Stomach (tissue), 9 donors: ENCODE measurements around the gene EIF3D. TPM values are rescaled to one million over a fixed set of nuclear protein-coding genes. Genes with fewer than 3 reads are reported as not detected.

Experiments used
- DNase-seq, 2 donors: peaks; one replicate each; pipeline versions ENCODE4 v3.0.0 to v3.0.0-alpha.2; 2013 to 2019
- H3K27ac ChIP-seq, 5 donors: fragments of 200-600 bp in 4 of 5; sonication (generic) in 4 of 5; one replicate each; pipeline ENCODE4 v1.5.1; 2013 to 2019; ENCODE audit warnings: mild to moderate bottlenecking in 1 of 5, moderate library complexity in 1 of 5
- H3K27me3 ChIP-seq, 3 donors: fragments of 200-600 bp; sonication (generic); one replicate each; pipeline ENCODE4 v1.5.1; 2017 to 2019; ENCODE audit warnings: mixed run types in 1 of 3
- H3K36me3 ChIP-seq, 4 donors: fragments of 200-600 bp; sonication (generic); 1 replicate in 3 of 4; 2 replicates in 1 of 4; pipeline ENCODE4 v1.5.1; 2016 to 2019
- H3K4me1 ChIP-seq, 4 donors: fragments of 200-600 bp; sonication (generic); one replicate each; pipeline ENCODE4 v1.5.1; 2016 to 2019
- H3K4me3 ChIP-seq, 4 donors: fragments of 200-600 bp; sonication (generic) in 3 of 4; one replicate each; pipeline ENCODE4 v1.5.1; 2016 to 2019; ENCODE audit warnings: mild to moderate bottlenecking in 1 of 4
- H3K9me3 ChIP-seq, 4 donors: fragments of 200-600 bp; sonication (generic); one replicate each; pipeline ENCODE4 v1.5.1; 2016 to 2019
- EP300 ChIP-seq: sonication (generic); formaldehyde crosslinking; IDR thresholded peaks from one replicate; pipeline ENCODE4 v1.6.1; 2017; ENCODE audit warnings: antibody characterized with exemption
- POLR2A ChIP-seq, 4 donors: fragments of 450-650 bp; IDR thresholded peaks; one replicate each; pipeline ENCODE4 v1.6.1; 2016; ENCODE audit warnings: antibody characterized with exemption in 4 of 4, control low read depth in 2 of 4, mild to moderate bottlenecking in 1 of 4, moderate library complexity in 1 of 4
- POLR2AphosphoS5 ChIP-seq, 3 donors: sonication (generic); formaldehyde crosslinking; IDR thresholded peaks; one replicate each; pipeline ENCODE4 v1.6.1; 2016; ENCODE audit warnings: antibody characterized with exemption in 3 of 3
- WGBS, 5 donors: extraction: QIAGEN DNeasy Blood & Tissue Kit in 3 of 5; methylation state at CpG; one replicate each; pipeline versions ENCODE4 v1.1.5 to v1.1.7; 2013 to 2018; 5-methylcytosine and 5-hydroxymethylcytosine counted together
- intact Hi-C: fragments of 100-400 bp; cut with DNase I; formaldehyde crosslinking; loops from one replicate; pipeline ENCODE4 v1.15.1; 2023; ENCODE audit warnings: low total_unique reads
- polyA plus RNA-seq, 3 donors: library from polyadenylated mRNA; stranded (reverse); fragments of 200-250 nt; gene quantifications; one replicate each; pipeline ENCODE4 v1.2.3, GENCODE V29; 2013
- total RNA-seq, 5 donors: library from RNA; depleted of rRNA; stranded (reverse); fragments of >200 nt; gene quantifications; one replicate each; pipeline versions ENCODE4 v1.1.0 to v1.2.3, GENCODE V29; 2014 to 2016
- TF ChIP-seq, protein P1 (sequence below), 7 experiments: fragments of 450-650 bp in 4 of 7; fragments of 200-600 bp in 3 of 7; sonication (generic) in 3 of 7; IDR thresholded peaks; one replicate each; pipeline ENCODE4 v1.5.1; 2016 to 2019; ENCODE audit warnings: antibody characterized with exemption in 7 of 7, control low read depth in 2 of 7, mild to moderate bottlenecking in 1 of 7
- donor health status: healthy with polysubstance abuse.
- donor health status: Bipolar disorder and iron deficiency.
- donor health status: healthy.

Gene EIF3D
- total and polyA plus RNA-seq, 8 donors: 80.4 to 242 (median 187) TPM

DNA sequence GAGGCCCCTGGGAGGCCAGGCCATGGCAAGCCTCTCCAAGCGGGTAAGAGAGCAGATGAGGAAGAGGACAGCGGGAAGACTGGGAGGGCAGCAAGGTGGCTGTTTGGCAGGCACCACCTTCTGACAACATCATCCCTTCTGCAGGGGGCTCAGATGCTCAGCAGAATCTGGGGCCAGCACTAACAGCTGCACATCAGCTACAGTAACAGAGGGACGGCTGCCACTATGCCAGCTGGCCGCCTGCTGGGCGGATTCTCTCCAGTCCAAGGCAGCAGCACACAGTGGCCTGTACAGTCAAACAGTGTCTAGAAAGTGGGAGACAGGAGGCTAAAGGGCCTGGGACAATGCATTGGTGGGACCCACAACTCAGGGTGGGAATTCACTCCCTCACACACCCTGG is 36.9 kb downstream of the EIF3D start:
- H3K36me3 ChIP-seq: peaks cover 6 to 76% (median 67%) of the 10 kb centered on the region in 4 donors
- no peak overlapping the region for H3K27ac ChIP-seq
- TF ChIP-seq POLR2AphosphoS5 (IDR thresholded peaks at IDR 0.05): no peak
- TF ChIP-seq, protein P1, sequence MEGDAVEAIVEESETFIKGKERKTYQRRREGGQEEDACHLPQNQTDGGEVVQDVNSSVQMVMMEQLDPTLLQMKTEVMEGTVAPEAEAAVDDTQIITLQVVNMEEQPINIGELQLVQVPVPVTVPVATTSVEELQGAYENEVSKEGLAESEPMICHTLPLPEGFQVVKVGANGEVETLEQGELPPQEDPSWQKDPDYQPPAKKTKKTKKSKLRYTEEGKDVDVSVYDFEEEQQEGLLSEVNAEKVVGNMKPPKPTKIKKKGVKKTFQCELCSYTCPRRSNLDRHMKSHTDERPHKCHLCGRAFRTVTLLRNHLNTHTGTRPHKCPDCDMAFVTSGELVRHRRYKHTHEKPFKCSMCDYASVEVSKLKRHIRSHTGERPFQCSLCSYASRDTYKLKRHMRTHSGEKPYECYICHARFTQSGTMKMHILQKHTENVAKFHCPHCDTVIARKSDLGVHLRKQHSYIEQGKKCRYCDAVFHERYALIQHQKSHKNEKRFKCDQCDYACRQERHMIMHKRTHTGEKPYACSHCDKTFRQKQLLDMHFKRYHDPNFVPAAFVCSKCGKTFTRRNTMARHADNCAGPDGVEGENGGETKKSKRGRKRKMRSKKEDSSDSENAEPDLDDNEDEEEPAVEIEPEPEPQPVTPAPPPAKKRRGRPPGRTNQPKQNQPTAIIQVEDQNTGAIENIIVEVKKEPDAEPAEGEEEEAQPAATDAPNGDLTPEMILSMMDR (IDR thresholded peaks at IDR 0.05): no peak
- TF ChIP-seq EP300: no peak
- TF ChIP-seq POLR2A (IDR thresholded peaks at IDR 0.05): no peak
- intact Hi-C loops: no loop called here
- peaks cover 0 to 6% (median 0%) of the 10 kb centered on the region in 4 donors for H3K4me1 ChIP-seq
- H3K4me3 ChIP-seq: no peak overlapping the region
- no peaks in the 10 kb centered on the region for H3K27me3 ChIP-seq
- H3K9me3 ChIP-seq: peaks cover 0 to 3% (median 0%) of the 10 kb centered on the region in 4 donors
- WGBS, 5 donors: 80 to 92% (median 91%) methylated on average over 2 to 5 of the region's 5 CpGs
- no peak for DNase-seq

DNA sequence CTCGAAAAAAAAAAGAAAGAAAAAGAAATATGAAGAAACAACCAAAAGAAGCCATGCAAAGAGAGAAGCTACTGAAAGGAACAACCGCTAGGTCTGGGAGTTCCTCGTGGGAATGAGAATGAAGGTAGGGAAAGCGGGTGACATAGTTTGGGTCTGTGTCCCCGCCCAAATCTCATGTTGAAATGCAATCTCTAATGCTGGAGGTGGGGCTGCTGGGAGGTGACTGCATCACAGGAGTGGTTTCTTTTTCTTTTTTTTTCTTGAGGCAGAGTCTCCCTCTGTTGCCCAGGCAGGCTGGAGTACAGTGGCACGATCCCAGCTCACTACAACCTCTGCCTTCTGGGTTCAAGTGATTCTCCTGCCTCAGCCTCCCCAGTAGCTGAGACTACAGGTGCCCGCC is 37.8 kb downstream of the EIF3D start:
- 85 to 93% (median 90%) methylated on average over 7 of the region's 7 CpGs for WGBS, 5 donors
- peaks cover 0 to 8% (median 0%) of the 10 kb centered on the region in 4 donors for H3K9me3 ChIP-seq
- H3K36me3 ChIP-seq: peaks cover 6 to 68% (median 60%) of the 10 kb centered on the region in 4 donors
- H3K4me1 ChIP-seq: peaks cover 0 to 6% (median 0%) of the 10 kb centered on the region in 4 donors
- H3K4me3 ChIP-seq: no peak overlapping the region
- DNase-seq: no peak
- H3K27ac ChIP-seq: no peak overlapping the region
- no peaks in the 10 kb centered on the region for H3K27me3 ChIP-seq
- TF ChIP-seq, protein P1 (IDR thresholded peaks at IDR 0.05): no peak
- TF ChIP-seq EP300 (no peak), POLR2A (IDR thresholded peaks at IDR 0.05) (no peak), POLR2AphosphoS5 (IDR thresholded peaks at IDR 0.05) (no peak)
- intact Hi-C loops: no loop called here

DNA sequence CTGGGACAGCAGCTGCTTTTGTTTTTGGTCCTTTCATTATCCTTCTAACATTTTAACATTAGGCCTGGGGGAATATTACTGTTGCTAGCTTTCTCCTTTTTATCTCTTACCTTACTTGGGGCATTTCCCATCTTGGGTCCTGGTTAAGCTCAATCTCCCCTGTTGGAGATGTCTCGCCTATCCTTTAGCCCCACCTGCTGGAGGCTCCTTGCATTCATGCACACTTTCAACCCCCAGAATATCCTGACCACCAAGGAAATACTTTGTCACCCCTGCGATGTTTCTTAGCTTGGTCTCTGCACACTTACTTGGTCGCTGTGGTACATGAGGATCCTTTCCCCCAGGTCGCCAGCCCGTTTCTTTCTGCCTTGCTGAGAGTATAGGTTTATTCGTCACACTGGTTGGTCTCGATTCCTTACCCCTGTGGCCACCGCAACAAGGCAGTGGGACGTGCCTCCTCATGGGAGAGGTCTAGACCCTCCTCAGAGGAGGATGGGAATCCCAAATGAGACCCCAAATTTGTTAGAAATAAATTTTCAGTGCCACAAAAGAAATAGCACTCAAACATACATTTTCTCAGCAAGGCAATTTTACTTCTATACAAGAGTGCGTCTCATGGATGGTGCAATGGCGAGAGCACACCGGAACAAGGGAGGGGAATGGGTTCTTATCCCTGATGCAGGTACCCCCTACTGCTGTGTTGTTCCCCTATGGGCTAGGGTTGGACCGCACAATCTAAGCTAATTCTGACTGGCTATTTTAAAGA is 42.2 kb downstream of the EIF3D start:
- DNase-seq: peak; percentile 53 to 72
- TF ChIP-seq POLR2AphosphoS5 (IDR thresholded peaks at IDR 0.05): peak in 1 of 3 donors; percentile 68
- TF ChIP-seq EP300: no peak
- TF ChIP-seq POLR2A (IDR thresholded peaks at IDR 0.05): no peak
- TF ChIP-seq, protein P1 (IDR thresholded peaks at IDR 0.05): peak in 5 of 7 experiments; percentile 48 to 67 (median 52)
- Histone ChIP-seq H3K27me3 (no peaks in the 10 kb centered on the region), H3K4me3 (no peak overlapping the region), H3K27ac (no peak overlapping the region), H3K9me3 (peaks cover 0 to 8% (median 0%) of the 10 kb centered on the region in 4 donors), H3K4me1 (peaks cover 6 to 10% (median 7%) of the 10 kb centered on the region in 4 donors), H3K36me3 (peaks cover 0 to 40% (median 32%) of the 10 kb centered on the region in 4 donors)
- 85 to 91% (median 90%) methylated on average over 13 of the region's 13 CpGs for WGBS, 5 donors
- intact Hi-C loops: no loop called here

DNA sequence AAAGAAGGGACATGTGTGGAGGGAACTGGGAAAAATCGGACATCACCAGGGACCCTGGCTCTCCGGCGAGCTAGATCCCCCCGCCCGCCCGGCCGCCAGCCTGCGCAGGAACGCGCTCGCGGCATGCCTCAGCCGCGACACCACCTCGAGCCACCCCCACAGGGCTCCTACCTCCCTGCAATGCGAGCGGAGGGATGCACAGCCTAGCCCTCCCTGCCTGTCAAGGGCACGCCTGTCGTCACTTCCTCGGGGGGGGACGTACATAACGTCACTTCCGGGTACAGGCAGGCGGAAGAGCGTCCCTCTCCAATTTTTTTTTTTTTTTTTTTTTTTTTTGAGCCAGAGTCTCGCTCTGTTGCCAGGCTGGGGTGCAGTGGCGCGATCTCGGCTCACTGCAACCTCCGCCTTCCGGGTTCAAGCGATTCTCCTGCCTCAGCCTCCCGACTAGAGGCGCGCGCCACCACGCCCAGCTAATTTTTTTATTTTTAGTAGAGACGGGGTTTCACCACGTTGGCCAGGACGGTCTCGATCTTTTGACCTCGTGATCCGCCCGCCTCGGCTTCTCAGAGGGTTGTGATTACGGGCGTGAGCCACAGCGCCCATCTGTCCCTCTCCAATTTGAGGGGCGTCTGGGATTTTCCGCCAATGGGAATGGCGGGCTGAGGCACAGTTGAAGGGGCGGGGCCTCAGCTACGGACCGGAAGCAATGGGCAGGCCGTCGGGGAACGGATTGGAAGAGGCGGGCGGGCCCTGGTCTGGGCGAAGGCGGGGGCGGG is 47.4 kb downstream of the EIF3D start, which contains the start of gene TXN2:
TXN2 (minus strand) TSS at position 248 of the 776 bp plus-strand sequence. CDS start 803 bp downstream, outside the sequence.
- peaks cover 18 to 42% (median 27%) of the 10 kb centered on the region in 4 donors for H3K4me1 ChIP-seq
- peak; percentile 98 to 99 for DNase-seq
- no peaks in the 10 kb centered on the region for H3K27me3 ChIP-seq
- H3K27ac ChIP-seq: peak within 1 kb of the TSS; percentile 95 to 99 (median 99)
- intact Hi-C loops: no loop called here
- no peaks in the 10 kb centered on the region for H3K9me3 ChIP-seq
- H3K4me3 ChIP-seq: peak within 1 kb of the TSS; percentile 65 to 72 (median 68)
- H3K36me3 ChIP-seq: peaks cover 31 to 39% (median 37%) of the 10 kb centered on the region in 4 donors
- TF ChIP-seq POLR2AphosphoS5 (IDR thresholded peaks at IDR 0.05) (peak; percentile 86 to 96 (median 93)), EP300 (no peak), POLR2A (IDR thresholded peaks at IDR 0.05) (peak in 2 of 4 donors; percentile 55 to 80)
- TF ChIP-seq, protein P1 (IDR thresholded peaks at IDR 0.05): no peak
- WGBS, 5 donors: 0 to 1% (median 0%) methylated on average over 47 to 62 of the region's 62 CpGs
